Measurements from ENCODE around the gene CTU2.

CTU2 gene

DNA sequence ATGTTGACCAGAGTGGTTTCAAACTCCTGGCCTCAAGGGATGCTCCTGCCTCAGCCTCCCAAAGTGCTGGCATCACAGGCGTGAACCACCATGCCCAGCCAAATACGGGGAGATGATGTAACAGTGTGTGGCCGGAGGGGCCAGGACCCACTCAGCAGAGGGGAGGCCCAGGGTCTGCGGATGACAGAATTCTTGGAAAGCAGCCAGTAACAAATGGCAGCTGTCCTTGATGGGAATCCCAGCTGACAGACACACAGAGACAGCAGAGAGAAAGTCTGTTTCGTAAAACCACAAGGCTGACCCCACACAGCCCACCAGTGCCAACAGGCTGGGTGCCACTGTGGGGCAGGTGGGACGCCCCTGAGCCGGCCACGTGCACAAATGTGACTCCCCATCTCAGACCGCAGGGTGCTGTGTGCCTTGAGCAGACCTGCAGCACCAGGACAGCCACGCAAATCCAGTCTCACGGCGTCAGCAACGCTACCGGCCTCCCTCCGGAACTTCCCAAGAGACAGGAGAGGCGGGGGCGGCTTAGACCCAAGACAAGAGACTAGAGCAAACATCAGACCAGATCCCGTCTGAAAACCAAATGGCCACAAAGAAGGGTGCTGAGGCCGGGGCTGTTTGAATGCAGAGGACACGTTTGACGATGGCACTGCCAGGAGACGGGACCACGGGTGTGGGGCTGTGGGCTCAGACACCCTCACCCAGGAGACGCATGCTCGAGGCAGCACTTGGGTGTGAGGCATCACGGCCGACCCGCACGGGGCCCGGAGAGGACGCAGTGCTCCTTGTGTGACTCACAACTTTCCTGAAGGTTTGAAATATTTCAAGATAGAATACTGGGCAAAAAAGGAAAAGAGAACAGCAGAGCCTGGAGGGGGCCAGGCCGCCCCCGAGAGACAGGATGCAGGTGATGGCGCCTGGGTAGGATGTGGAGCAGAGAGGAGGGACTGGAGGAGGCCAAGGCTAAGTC lies 24.6 kb downstream of the CTU2 start:
- no peak for DNase-seq (ENCODE audit: low spot score)

GRCh38 chr16:88731699-88732098 lies 25.4 kb downstream of the CTU2 start:
- no peak for DNase-seq (ENCODE audit: low spot score)

GRCh38 chr16:88732172-88732960 lies 26.1 kb downstream of the CTU2 start:
- DNase-seq (ENCODE audit: low spot score), result no peak

GRCh38 chr16:88732961-88733294 lies 26.6 kb downstream of the CTU2 start:
- no peak for DNase-seq (ENCODE audit: low spot score)

DNA sequence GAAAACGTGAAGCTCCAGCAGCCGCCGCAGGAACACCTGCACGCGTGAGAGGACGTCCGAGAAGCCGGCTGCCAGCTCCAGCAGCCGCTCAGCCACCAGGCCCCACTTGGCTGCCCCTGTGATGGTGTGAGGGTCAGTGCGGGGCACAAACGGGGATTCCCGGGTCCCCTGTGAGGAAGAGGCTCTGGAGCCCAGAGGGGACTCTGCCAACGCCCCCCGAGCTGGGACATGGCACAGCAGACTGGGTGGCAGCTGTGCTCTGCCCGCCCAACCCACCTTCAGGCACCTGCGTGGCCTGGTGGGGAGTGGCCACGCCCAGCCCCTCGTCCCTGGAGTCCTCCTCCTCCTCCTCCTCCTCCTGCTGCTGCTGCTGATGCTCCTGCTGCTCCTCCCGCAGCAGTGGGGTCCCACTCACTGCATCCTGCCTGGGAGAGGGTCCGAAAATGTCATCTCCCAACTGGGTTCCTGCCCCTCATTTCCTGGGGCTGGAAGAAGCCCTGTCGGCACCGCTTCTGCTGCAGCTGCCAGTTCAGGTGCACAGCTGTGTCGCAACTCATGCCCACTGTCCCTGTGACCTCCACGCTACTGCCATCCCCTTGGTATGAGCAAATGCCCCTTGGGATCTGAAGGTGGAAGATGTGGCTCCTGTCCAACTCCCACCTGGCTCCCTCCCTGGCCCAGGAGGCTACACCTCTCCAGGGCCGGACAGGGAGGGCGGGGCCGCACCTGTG lies 27.5 kb downstream of the CTU2 start:
- no peak for DNase-seq (ENCODE audit: low spot score)

DNA sequence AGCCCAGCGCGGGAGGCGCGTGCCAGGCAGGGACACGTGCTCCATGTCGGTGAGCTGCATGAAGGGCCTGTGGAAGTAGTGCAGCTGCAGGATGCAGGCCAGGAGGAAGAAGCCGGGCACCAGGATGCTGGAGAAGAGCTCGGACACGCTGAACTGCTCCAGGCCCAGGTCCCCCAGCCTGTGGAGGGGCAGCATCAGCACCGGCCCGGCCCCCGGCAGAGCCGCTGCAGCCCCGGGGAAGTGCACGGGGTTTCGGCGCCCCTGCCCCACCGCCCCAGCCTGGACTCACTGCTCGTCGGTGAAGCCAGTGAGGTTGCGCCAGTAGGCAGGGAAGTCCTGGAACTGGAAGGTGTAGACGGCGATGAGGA lies 28.0 kb downstream of the CTU2 start:
- no peak for DNase-seq (ENCODE audit: low spot score)

DNA sequence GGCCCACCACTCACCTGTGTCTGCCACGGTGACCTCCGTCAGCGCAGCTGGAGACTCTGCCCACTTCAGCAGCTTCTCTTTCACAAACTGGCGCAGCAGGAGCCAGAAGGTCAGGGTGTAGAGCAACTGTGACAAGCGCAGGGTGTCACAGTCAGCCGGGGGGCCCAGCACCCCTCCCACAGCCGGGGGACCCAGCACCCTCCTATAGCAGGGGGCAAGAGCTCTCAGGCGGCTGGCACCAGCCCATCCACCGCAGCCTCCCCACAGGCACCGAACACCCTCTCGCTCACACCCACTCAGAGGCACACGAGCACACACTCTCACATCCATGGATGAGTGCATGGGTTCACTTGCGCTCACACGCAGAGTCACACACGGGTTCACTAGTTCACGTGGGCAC lies 28.8 kb downstream of the CTU2 start:
- no peak for DNase-seq (ENCODE audit: low spot score)

GRCh38 chr16:88735616-88736015 lies 29.3 kb downstream of the CTU2 start:
- no peak for DNase-seq (ENCODE audit: low spot score)

- DNase-seq (ENCODE audit: low spot score), result no peak
Measured at GRCh38 chr16:88736088-88736487, 29.8 kb downstream of the CTU2 start.

DNA sequence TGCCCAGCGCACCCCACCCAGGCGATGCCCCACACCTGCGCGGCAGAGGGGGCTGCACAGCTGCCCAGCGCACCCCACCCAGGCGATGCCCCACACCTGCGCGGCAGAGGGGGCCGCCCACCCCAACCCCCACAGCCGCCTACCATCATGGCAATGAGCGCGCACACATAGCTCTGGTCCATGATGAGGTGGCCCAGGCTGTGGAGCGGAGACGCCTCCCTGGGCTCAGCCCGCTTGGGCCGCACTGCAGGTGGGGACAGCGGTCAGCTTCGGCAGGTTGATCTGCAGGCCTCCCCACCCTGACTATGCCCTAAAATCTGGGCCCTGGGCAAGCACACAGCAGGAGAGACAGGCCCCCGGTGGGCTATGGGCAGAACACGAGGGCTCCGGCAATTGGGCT lies 30.2 kb downstream of the CTU2 start:
- no peak for DNase-seq (ENCODE audit: low spot score)

- peak; percentile 71 for DNase-seq (ENCODE audit: low spot score)
Measured at GRCh38 chr16:88737298-88738150, 31.2 kb downstream of the CTU2 start.

- DNase-seq (ENCODE audit: low spot score), result no peak
Measured at GRCh38 chr16:88738151-88739084, 32.1 kb downstream of the CTU2 start.

GRCh38 chr16:88739139-88739976 lies 33.1 kb downstream of the CTU2 start:
- no peak for DNase-seq (ENCODE audit: low spot score)

- no peak for DNase-seq (ENCODE audit: low spot score)
Measured at GRCh38 chr16:88739977-88740726, 33.8 kb downstream of the CTU2 start.

- DNase-seq (ENCODE audit: low spot score), result no peak
Measured at GRCh38 chr16:88740727-88741055, 34.4 kb downstream of the CTU2 start.

GRCh38 chr16:88741368-88741767 lies 35.1 kb downstream of the CTU2 start:
- DNase-seq (ENCODE audit: low spot score), result no peak

GRCh38 chr16:88742896-88743605 lies 36.7 kb downstream of the CTU2 start:
- no peak for DNase-seq (ENCODE audit: low spot score)
